Activated T-cell treated with anti-CD3 and anti-CD28 coated beads for 4 hours (primary cell): Measurements from ENCODE around the gene CASP6.

Experiments used
- DNase-seq: peaks from one replicate; pipeline ENCODE4 v3.0.0-alpha.2; 2020

CASP6 gene

DNA sequence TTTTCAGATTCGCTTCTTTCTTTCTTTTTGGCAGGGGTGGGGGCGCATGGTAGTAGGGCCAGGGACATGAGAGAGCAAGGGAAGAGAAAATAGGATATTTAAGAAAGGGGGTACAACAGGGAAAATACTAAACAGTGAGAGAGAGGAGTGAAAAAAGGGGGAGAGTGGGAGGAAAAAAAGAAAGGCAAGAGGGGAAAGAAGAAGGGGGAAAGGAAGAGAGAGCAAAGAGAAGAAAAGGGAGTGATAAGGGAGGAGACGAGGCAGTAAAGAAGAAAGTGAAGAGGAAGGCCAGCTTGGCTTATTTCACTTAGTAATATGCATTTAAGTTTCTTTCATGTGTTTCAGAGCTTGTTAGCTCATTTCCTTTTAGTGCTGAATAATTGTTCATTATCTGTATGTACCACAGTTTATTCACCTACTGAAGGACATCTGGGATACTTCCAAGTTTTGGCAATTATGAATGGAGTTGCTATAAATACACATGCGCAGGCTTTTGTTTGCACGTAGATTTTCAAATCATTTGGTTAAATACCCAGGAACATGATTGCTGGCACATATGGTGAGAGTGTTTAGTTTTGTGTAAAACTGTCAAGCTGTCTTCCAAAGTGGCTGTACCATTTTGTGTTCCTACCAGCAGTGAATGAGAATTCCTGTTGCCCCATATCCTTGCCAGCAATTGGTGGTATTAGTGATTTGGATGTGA is 37.3 kb downstream of the CASP6 start:
- DNase-seq: no peak

DNA sequence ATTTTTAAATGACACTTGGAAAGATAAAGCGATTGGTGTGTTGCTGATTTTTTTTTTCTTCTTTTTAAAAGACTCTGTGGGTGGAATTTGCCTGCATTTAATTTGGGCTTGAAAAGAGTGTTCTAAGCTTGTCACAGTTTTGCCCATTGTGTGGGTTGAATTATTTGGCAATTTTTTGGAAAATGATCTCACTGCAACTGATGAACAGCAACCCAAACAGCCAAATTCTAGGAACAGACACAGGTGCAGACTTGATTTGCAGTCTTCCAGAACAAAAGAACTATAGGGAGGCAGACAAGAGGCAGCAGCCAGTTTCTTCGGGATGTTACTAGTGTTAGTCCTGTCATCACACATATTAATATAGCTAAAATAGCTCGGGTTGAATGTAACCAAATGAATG is 40.5 kb downstream of the CASP6 start:
- no peak for DNase-seq

DNA sequence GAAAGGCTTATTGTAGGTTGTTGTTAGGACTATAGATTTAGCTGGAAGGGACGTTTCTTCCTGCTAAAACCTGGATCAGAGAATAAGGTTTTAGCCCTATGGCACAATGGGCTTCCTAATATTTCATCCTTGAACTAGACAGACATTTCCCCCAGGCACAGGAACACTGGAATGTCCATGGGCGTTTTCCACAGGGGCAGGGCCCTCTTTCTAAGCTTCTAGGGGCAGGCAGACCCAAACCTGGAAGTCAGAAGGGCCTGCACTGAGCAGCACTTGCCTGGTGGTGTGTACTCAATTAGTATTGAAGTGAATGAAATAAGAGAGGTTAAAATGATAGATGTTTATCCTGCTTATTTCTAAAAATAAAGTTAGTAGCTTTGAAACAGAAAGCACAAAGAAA is 41.1 kb downstream of the CASP6 start:
- no peak for DNase-seq

DNA sequence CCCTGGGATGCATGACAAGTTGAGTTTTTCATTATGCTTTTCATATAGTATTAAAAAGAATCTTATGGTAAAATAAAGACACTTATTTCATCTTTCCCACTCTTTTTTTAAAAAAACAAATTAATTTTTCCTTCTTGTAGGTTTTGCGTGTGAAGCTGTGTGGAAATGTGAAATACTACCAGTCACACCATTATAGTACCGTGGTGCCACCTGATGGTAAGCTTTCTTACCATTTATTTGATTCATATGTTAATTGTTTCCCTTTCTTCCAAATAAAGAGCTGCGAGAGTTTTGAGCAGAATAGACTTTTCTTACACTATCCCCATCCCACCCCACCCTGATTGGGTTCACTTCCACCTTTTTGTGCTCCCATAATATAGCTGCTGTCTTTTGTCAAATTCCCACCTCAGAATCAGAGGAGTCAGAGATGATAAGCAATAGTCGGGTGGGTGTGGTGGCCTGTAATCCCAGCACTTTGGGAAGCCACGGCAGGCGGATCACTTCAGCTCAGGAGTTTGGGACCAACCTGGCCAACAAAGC is 44.3 kb downstream of the CASP6 start:
- no peak for DNase-seq

DNA sequence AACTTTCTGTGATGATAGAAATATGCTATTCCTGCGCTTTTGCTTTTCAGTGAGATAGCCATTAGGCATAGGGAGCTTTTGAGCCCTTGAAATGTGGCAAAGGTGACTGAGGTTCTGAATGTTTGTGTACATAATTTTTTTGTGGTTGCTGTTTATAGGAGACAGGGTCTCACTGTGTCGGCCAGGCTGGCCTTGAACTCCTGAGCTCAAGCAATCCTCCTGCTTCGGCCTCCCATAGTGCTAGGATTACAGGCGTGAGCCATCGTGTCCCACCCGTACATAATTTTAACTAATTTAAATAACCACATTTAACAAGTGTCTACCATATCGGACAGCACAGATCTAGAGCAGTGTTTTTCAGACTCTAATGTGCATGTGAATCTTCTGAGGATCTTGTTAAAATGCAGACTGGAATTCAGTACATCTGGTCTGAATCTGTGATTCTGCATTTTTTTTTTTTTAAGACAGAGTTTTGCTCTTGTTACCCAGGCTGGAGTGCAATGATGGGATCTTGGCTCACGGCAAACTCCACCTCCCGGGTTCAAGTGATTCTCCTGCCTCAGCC is 45.3 kb downstream of the CASP6 start:
- no peak for DNase-seq

DNA sequence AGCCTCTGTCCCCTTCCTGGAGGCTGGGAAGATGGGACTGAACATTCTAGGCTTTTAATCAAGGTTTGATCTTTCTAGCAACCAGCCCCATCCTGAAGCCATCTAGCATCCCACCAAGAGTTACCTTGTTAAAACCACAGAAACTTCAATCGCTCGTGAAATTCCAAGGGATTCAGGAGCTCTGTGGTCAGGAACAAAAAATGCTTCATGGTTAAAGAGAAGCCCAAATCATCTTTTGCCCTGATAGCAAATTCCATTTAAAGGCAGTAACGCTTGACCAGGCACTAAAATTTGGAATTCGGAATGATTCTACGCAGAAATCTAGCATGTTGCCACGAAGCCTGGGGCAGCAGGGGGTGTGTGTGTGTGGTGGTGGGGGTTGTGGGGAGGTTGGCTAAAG is 47.8 kb downstream of the CASP6 start:
- no peak for DNase-seq

DNA sequence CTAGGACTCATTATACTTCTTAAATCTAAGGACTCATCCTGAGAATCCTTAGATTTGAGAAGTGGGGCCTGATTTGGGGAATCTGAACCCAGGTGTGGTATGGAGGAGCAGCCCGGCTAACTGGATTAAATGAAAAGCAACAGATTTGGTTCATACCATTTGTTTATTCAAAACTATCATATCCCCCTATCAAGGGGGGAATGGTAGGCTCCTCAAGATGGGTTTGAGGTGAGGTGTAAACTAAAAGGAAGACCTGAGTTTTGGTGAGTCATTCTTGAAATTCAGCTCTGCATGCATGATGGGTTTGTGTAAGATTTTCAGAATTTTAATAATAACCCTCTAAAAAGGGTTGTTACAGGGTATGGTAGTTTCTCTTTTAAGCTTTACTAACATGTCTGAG is 53.4 kb downstream of the CASP6 start:
- no peak for DNase-seq

DNA sequence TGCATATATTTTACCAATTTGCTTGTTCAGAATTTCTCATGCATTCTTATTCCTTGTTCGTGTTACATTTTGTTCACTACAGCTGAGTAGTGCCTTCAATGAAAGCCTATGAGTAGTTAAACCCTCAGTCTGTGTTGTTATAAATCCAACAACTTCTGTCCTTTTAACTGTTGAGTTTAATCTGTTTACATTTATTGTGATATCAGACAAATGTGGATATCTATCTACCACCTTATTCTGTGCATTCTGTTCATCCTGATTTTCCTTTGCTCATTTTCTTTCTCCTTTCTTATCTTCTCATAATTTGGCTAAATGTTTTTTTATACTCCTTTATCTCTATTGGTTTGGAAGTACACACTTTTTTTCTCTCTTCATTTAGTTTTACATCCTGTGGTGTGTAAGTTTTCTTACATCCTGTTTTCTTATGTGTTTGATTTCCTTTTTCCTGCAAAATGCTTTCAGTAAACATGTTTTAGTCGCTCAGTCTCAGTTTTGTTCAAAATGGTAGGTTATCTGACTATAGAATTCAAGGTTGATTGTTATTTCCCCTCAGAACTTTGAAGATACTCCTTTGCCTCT is 54.2 kb downstream of the CASP6 start:
- no peak for DNase-seq

DNA sequence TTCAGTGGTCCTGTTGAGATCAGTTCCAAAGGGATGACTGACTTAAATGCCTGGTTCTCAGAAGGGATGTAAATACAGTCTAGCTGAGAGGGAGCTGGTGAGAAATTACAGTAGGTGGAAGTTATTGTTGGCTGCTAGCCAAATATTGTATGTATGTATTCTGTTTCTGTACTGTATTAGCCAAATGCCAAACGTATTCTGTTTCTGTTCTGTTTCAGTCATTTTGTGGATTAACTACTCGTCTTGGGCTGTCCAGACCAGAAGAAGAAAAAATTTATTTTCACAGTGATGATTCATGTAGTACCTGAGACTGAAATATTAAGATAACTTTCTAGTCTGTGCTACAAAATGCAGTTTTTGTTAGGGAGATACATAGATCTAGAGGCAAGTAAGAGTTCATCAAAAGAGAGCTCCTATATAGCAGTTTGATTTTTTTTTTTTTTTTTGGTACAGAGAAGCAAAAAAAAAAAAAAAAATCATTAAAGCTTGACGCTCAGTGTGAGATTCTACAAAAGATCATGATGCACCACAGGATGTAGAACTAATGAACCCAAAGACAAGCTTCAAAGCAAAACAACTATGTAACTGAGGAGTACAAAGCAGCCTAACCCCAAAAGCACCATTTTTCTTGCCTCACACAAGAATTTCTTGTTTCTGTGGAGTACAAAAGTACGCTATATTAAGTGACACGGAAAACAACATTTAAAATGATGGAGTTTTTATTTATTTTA is 54.8 kb downstream of the CASP6 start:
- no peak for DNase-seq

DNA sequence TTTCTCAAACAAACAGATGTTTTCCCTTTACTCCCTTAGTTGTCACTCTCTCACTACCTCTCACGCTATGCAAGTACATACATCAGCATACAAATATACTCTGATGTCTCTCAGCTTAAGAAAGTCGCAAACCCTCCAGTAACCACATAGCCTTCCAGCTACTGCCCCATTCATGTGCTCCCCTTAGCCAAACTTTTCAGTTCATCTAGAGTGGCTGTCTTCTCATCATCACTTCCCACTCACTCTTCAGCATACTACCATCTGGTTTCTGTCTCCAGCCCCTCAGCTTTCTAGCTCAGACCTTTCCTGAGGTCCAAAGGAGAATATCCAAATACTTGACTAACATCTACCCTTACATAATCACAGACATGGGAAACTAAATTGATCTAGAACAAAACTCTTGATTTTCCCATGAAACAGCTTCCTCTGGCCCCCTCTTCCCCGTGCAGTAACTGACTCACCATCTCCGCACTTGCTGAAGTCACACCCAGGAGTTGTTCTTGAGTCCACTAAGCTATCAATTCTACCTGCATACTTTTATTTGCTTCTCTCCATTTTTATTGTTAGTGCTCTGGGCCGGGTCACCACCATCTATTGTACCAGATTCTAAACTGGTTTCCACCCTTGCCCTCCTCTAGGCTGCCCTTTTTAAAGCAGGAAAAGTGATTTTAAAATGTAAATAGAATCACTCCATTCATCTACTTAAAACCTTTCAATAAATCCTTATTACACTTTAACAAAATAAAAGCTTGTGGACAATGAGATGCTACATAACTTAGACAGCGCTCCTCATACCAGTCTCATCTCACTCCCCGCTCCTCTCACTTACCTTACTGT is 57.2 kb downstream of the CASP6 start:
- no peak for DNase-seq

DNA sequence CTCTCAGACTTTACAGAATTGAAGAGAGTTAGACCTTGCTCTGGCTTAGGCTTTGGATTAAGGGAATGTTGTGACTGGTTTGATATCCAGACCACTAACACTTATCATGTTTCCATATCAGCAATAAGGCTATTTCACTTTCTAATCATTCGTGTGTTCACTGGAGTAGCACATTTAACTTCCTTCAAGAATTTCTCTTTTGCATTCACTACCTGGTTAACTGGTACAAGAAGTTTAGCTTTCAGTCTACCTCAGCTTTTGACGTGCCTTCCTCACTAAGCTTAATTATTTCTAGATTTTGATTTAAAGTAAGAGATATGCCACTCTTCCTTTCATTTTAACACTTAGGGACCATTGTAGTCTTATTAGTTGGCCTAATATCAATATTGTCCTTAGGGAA is 62.6 kb downstream of the CASP6 start:
- no peak for DNase-seq
